NCI-H748 (cell line): Measurements from ENCODE around the gene DLGAP1.
A peak's percentile ranks its signal among the peaks of the same experiment; 100 is the strongest.

ENCODE experiments used
- DNase-seq: peaks from one replicate; lab custom pipeline; 2025; ENCODE audit not compliant: unreplicated experiment; lab: John Stamatoyannopoulos, UW

DLGAP1 gene

GRCh38 chr18:3727274-3727673 is 727.8 kb downstream of the DLGAP1 start:
- no peak for DNase-seq

GRCh38 chr18:3726238-3726951 is 728.7 kb downstream of the DLGAP1 start:
- peak; percentile 89 for DNase-seq

DNA sequence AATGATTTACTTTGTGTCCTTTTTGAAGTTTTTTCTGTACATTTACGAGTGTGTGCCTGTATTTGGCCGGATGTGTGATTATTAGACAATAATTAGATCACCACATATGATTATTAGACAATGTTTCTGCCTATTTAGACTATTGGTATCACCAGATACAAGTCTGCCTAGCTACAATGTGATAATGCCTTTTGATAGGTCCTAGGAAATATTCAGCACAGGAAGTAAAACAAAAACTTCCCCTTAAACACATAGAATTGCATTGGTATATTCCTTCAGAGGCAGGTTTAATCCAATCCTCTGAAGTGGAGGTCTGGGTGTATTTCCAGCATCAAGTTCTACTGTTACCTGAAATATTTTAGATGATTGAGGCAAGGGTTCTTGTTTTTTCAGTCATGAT is 730.0 kb downstream of the DLGAP1 start:
- DNase-seq: no peak

GRCh38 chr18:3723554-3723953 is 731.6 kb downstream of the DLGAP1 start:
- DNase-seq: no peak

DNA sequence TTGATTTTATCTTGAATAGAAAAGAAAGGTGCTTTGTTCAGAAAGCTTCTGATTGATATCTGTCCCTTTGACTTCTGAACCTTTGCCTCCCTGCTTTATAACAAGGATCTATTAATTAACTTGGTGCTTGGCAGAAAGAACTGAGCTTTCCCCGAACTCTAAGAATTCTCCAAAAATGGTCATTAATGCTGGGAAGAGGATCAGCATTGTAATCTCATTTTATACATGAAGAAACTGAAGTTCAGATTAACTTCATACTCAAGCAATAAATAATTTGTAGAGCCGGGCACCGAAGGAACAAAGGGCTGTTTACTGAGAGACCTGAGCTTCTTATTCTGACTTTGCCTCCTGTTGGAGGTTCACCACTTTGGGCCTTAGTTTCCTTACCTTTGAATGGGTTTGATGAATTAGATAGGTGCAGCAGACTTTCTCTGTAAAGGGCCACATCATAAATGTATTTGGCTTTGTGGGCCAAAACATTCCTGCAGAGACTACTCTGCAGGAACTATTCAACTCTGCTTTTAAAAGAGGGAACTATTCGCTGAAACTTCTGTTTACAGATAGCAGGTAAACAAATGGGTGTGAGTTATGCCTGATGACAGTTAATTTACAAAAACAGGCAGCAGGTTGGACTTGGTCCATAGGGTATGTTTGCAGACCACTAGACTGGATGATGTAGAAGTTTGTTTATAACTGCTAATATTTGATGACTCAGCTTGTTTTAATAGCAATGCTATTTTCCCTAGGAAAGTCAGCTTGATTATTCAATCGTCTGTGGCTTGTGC is 732.3 kb downstream of the DLGAP1 start:
- no peak for DNase-seq

- no peak for DNase-seq
Measured at GRCh38 chr18:3721771-3722648, 733.1 kb downstream of the DLGAP1 start.

DNA sequence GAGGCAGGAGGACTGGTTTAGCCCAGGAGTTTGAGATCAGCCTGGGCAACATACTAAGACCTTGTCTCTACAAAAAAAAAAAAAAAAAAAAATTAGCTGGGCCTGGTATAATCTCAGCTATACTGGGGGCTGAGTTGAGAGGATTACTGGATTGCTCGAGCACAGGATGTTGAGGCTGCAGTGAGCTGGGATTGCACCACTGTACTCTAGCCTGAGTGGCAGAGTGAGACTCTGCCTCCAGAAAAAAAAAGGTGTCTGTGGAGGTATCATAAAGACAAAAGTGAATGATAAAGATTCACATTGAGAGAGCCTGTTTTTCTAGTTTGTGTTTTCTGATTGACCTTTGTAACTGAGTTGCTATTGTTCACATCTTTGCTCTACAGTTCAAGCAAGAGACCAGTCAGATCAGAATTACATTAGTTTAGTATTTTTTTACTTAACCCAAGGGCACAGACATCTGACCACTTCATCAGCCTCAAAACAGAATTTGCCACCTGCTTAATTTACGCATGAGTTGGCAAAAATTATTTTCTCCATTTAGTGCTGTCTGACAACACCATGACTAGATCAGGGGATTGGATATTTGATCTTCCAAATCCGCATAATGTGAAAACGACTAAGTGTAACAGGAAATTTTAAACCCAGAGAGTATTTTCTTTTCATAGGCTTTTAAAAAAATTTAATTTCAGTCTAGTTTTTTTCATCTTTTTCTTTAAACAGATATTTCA is 734.1 kb downstream of the DLGAP1 start:
- DNase-seq: peak; percentile 29

DNA sequence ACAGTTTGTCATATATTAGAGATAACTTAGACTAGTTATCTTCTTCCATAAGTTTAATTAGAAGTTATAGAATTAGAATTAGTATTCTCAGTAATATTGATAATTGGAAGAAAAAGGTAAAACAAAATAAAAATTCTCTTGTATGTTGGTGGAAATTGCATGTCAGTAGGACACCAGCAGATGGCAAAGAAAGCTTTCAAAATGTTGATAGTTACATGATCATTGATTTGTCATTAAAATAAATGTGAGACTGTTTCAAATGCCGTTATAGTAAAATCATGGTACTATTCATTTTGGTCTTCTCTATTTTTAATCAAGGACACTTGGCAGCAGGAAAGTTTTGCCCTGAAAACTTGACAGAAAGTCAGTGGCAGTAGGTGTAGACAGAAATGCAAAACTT is 734.9 kb downstream of the DLGAP1 start:
- no peak for DNase-seq

GRCh38 chr18:3717376-3718025 is 737.6 kb downstream of the DLGAP1 start:
- no peak for DNase-seq

GRCh38 chr18:3716116-3716660 is 738.9 kb downstream of the DLGAP1 start:
- no peak for DNase-seq

GRCh38 chr18:3715231-3716080 is 739.7 kb downstream of the DLGAP1 start:
- peak; percentile 81 for DNase-seq

DNA sequence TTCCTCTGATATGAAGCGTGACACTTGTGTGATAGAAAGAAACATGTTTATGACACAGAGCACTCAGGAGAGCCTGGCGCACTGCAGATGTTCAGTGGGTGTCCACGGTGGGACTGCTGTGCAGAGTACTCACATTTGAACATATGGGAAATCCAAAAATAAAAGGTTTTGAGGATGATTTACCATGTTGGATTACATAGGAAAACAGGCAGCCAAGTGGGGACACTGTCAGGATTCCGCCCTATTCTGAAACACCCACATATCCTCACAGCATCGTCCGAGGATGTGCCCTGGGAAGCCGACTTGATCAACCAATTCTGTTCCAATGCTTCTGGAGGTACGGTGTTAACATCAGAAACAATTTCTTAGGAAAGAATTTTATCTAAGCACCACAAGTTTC is 741.4 kb downstream of the DLGAP1 start:
- DNase-seq: no peak

- DNase-seq: no peak
Measured at GRCh38 chr18:3713166-3713565, 741.9 kb downstream of the DLGAP1 start.

GRCh38 chr18:3712491-3712890 is 742.6 kb downstream of the DLGAP1 start:
- DNase-seq: no peak

GRCh38 chr18:3710712-3711301 is 744.3 kb downstream of the DLGAP1 start:
- no peak for DNase-seq

DNA sequence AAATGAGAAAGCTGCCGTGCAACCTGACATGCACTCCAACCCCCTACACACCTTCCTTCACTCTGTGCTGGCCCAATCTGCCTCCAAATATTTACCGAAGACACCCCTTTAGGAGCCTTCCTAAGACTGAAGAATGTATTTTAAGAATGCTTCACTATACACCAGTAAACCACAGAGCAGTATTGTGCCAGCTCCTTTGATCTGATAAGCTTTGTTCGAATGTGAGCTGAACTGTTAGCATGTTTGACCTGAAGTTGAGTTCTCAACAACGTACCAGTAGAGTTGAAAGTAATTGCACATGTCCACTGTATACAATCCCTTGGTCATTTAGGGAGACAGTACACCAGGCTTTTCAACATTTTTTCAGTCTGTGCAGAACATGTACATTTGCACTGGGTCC is 745.9 kb downstream of the DLGAP1 start:
- no peak for DNase-seq

- no peak for DNase-seq
Measured at GRCh38 chr18:3706279-3707097, 748.6 kb downstream of the DLGAP1 start.
